ENCODE data around the gene OLFML2B.

OLFML2B gene

DNA sequence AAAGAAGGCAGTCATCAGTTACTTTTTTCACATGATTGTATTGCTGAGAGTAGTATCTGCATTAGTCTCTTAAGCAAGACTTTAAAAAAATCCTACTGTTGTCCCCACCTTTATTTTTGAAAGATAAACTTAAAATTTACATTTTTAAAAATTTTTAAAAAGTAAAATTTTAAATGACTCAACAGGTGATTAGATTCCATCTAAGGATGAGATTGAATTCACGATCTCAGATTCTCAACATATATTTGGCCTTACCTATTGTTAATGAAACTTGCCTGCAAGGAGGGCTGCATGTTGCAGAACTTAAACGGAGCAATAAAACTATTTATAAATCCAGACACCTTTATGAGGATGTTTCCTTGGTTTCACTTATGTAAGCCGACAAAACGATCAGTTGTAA, 75.2 kb downstream of the OLFML2B start:
- FAIRE-seq: no peak
- DNase-seq (ENCODE audit: low spot score): no peak

DNA sequence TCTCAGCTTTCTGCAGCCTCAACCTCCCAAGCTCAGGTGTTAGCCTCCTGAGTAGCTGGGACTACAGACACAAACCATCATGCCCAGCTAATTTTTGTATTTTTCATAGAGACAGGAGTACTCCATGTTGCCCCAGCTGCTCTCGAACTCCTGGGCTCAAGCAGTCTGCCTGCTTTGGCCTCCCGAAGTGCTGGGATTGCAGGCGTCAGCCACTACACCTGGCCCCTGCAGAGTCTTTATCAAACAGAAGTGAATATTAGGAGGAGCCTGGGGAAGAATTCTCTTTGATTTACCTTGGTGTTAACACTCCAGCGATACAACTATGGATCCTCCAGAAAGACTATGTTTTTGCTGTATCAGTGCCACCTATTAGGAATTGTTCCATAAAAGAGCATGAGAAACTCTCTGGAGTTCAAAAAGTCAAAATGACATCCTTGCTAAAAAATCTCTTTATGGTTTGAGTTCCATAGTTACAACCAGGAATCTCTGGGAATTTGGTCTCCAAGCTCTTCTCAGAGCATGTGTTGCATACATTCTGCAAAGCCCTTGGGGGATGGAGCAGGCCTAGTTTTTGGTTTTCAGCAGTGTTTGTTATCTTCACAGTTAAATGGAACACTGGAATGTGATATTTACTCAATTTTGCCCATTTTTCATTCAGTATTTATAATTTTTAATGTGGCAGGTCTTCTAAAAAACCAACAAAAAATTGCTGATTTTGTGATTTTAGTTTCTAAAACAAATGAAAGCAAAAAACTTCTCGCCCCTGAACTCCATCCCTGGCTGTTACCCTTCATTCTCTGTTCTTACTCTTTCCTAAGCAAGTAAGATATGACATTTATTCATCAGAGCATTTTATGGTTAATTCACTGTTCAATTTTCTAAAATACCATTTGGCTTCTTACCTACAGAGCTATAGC, 77.3 kb downstream of the OLFML2B start:
- FAIRE-seq (no peak), DNase-seq (ENCODE audit: low spot score) (no peak)

DNA sequence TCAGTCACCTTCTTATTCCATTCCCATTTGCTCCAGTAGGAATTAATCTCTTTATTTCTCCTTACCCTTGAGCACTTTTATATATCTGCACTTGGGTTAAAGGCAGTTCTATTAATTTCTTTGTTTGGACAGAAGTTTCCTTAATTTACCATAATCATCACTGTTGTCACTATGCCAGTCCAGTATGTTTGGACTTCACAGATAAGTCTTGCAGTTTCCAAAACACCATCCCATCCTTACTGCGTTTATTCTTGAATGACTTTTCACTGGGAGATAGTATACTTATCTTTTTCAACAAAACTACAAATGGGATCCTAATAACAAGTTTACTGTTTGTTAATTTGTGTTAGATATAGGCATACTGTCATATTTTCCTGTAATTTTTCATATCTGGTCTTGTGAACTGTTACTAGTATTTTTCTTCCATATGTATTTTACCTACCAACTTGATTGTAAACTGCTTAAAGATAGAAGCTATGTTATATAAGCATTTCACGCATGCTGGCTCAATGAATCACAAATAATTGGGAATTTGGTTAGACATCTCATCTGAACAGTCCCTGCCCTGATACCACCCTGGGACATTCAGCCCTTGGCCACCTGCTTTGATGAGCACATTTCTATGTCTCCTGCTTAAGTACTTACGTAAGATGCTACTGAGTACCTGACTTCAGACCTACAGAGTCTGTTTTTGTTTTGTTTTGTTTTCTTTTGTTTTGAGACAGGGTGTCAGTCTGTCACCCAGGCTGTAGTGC, 78.2 kb downstream of the OLFML2B start:
- DNase-seq (ENCODE audit: low spot score) (no peak), FAIRE-seq (no peak)

DNA sequence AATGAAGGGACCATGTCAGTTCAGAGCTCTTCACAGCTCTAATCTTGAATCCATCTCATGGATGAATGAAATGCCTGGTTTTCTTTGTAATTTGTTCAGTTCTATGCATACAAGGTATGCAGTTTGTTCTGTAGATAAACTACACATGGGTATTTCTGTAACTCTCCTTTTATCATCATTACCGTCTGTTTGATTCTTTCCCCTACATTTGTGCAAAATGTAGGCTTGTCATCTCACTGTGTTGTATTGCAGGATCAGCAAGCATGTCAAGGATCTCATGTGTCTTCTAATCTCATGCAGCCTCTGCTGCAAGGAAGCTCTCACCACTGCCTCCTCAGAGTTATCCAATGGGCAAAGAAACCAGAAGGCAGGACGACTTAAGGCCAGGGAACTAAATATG, 79.3 kb downstream of the OLFML2B start:
- DNase-seq (ENCODE audit: low spot score) (no peak), FAIRE-seq (no peak)

DNA sequence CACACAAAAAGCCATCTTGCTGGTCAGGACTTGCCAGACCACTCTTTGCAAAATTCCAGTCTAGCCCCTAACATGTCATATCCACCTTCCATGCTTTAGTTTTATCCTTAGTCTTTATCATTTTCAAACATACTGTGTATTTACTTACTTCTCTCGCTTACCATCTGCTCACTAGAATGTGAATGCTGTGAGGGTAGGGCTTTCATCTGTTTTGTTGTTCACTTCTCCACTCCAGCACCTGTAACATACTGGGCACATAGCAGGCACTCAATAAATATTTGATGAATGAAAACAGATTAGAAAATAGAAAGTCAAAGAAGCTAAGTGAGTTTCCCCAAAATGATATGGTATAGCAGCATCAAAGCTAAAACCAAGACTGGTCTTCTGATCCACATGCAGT, 79.9 kb downstream of the OLFML2B start:
- FAIRE-seq (no peak), DNase-seq (ENCODE audit: low spot score) (no peak)

DNA sequence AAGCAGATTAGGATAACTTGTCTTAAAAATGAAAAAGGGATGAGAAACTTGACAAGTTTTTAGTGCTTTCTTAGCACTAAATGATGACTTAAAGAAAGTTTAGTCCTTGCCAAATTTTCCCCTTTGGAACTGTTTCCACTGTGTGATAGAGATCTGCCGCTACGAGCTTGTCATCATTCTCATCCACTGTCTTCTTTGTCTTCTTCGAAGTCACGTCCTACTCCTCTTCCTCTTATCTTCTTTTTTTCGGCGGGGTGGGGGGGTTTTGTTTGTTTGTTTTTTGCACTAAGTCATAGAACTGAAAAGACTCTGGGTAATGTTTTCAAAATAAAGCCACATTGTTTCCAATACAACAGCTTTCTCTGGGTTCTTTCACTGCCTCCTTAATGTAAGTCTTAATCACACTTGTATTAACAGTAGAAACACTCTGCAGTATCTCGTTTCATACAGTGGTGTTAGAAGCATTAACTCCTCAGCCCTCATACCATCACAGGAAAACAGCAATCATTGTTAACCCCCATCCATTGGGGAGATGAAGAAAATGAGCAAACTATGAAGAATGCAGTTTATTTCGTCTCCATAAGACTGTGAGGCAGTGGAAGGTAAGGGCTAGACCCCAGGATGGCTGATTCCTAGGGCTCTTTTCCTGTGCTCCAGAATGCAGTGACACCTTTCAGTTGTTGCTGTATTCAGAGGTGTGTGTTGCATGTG, 81.8 kb downstream of the OLFML2B start:
- FAIRE-seq: no peak
- no peak for DNase-seq (ENCODE audit: low spot score)

DNA sequence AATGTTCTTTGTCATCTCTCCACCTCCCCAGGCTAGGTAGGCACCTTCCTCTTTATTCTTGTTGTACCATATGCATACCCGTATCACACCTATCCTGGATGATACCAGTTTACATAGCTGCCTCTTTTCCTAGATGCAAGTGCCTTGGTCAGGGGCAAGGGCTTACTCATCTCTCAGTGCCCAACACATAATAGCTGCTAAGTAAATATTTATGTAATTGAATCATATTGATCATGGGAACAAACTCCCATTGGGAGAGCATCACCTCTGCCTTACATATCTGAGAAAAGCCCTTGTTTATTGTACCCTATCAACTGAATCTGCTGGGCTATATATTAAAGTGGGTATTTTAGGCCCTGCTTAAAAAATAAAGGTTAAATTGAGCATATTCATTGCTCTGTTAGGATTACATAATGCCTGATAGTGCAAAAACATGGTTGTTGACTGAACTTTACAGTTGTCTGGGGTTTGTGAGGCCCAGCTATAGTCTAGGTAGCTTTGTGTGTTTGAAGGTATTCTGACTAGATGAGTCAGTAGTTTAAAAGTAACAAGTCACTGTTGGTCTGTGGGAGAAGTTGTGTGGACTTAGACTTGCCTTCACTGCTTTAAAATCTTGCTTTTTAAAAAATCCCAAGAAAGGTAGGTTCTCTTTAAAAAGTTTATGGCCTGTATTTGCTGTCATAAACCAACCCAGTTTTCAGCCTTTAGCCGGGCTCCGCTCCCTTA, 82.6 kb downstream of the OLFML2B start:
- DNase-seq (ENCODE audit: low spot score) (no peak), FAIRE-seq (no peak)

DNA sequence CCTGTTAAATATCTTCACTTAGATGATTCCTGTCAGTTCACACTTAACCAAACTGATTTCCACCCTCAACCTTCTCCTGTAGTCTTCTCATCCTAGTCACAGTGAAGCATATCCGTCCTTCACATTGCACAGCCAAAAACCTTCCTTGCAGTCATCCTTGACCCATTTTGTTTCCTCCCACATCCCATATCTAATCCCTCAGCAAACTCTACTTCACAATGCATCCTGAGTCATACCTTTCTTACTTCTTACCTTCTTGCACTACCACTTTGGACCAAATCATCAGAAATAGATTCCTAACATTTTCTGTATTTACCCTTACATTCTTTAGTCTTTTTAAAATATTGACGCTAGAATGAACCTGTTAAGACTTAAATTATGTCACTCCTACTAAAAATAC, 86.9 kb downstream of the OLFML2B start:
- FAIRE-seq (no peak), DNase-seq (ENCODE audit: low spot score) (no peak)

DNA sequence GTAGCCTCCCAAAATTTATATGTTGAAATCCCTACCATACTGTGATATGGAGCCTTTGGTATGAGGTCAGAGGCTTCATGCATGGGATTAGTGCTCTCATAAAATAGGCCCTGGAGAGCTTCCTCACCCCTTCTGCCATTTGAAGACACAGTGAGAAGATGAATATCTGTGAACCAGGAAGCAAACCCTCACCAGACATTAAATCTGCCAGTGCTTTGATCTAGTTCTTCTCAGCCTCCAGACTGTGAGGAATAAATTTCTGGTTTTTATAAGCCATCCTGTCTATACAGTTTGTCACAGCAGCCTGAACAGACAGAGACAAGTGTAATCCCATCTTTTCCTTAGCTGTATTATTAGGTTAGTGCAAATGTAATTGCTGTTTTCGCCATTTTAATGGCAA, 88.4 kb downstream of the OLFML2B start:
- FAIRE-seq: no peak
- DNase-seq (ENCODE audit: low spot score): no peak

DNA sequence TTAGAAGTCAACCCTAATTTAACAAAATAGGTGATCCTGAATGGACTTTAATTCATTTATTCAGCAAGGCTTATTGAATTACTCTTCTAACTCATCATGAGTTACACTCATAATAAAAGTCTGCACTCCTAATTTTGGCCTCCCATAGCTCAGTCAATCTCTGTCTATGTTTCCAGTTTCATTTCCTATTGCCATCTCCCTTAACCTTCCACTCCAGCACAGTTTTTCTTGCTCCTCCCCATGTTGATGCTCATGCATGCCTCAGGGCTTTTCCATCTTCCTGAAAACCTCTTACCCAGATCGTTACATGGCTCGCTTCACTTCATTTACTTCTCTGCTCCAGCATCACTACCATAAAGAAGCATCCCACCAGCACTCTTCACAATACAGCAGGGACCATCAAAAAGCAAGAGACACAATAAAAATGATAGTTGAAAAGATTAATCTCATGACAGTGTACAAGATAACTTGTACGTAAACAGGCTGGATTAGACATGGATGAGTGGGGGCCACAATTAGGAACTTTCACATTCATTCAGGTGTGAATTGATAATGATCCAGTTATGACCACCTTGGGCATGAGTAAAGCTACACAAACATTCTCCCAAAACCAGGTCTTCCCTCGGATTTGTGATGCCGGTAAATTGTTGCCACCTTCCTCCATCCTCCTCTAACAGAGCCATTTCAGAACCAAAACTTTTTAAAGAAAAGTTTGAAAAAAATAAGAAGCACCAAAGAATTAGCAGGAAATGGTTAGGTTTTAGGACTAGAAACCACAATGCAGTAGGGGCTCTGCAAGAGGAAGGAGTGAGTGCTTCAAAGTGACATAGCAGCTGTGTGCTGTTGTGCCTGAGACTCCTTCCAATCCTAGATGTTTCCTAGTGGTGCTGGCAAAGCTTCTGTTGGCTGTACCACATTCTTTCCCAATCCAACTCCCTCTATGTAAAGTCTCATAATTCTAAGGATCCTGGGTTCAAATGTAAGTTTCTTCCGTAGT, 89.8 kb downstream of the OLFML2B start:
- no peak for DNase-seq (ENCODE audit: low spot score)
- no peak for FAIRE-seq
